Stimulated activated CD4-positive, alpha-beta T cell treated with anti-CD3 and anti-CD28 coated beads, Interleukin-4, amount 100 ng/mL, for 4 hours (primary cell): ENCODE measurements around the gene FOSL1.

Source experiments
- DNase-seq, 2 experiments: peaks; one replicate each; pipeline ENCODE4 v3.0.0-alpha.2; 2020

Gene FOSL1

DNA sequence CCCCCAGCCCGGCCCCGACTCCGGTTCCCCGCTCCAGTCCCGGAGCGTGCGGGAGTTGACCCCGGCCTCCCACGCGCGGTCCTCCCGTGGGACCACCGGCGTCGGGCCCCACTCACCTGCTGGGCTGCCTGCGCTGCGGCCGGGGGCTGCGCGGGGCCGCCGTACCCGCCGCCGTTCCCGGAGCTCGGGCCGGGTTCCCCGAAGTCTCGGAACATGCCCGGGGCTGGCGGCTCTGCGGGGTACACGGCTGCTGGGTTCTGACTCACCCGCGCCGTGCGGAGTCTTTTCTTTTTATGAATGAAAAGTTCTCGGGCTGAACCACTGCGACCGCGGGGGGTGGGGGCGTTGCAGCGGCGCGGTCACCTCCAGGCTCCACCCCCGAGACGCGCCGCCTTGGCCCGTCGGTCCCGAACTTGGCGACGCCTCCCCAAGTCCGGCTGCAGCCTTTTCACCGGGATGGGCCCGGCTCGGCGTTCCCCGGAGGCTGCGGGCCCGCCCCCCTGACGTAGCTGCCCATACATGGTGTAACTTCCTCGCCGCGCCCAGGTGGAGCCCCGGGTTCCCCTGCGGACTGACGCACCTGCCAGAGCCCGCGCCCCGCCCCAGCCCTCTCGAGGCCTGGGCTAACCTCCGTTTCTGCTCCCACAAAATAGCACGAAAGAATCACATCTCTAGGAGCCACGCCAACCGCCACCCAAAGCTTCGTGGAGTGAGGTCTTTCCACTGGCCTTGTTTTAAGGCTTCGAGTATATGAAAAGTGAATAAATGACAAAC is at the start of gene FOSL1:
FOSL1 (minus strand) TSS at position 264 of the 774 bp plus-strand sequence; CDS start at position 215, 49 bp downstream.
- DNase-seq = peak; percentile 94 to 97

- DNase-seq = no peak
These were observed 47.5 kb upstream of the FOSL1 start for GRCh38 chr11:65947603-65948125.

GRCh38 chr11:65947133-65947532 is 46.9 kb upstream of the FOSL1 start:
- no peak for DNase-seq

DNA sequence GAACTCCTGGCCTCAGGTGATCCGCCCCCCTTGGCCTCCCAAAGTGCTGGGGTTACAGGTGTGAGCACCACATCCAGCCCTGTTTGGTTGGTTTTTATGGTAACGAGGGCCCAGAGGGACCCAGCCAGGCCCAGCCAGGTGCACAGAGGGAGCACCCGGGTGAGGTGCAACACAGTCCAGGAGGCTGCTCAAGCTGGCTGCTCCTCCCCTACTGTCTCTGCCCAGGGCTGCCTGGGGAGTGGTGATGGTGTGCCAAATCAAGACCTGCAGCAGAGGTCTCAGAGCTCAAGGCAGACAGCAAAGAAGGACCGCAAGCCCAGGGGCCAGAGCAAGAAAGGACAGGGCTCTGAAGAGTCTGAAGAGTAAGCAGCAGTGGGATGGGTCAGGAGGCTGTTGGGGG is 46.5 kb upstream of the FOSL1 start:
- no peak for DNase-seq

GRCh38 chr11:65945941-65946558 is 45.9 kb upstream of the FOSL1 start:
- DNase-seq = no peak

DNA sequence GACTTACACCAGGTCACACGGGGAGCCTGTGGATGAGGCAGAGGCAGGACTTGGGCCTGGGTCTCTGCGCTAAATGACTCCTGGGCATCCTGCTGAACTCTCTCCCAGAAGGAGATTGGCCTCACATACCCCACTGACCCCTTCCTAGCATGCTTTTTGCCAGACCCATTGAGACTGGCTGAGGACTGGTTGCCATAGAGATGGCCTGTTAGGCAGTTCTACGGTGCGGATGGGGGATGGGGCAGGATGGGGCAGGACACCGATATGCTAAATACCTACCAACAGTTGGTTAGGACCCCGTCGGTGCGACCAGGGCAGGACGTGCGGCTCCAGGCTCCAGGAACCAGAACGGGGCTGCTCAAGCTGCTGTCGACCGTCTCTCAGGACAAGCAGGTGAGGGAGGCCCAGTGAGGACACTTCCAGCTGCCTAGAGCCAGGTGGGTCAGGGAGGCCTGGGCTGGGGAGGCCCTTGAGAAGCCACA is 45.3 kb upstream of the FOSL1 start, which contains the start of gene TSGA10IP:
TSGA10IP (plus strand) TSS at position 51 of the 482 bp plus-strand sequence; CDS start at position 247, 196 bp downstream.
- no peak for DNase-seq

GRCh38 chr11:65944767-65945166 is 44.6 kb upstream of the FOSL1 start:
- no peak for DNase-seq

- no peak for DNase-seq
These were observed 44.0 kb upstream of the FOSL1 start for GRCh38 chr11:65944191-65944590.

GRCh38 chr11:65942531-65942930 is 42.3 kb upstream of the FOSL1 start:
- no peak for DNase-seq

- no peak for DNase-seq
These were observed 41.6 kb upstream of the FOSL1 start for GRCh38 chr11:65941720-65942310.

DNA sequence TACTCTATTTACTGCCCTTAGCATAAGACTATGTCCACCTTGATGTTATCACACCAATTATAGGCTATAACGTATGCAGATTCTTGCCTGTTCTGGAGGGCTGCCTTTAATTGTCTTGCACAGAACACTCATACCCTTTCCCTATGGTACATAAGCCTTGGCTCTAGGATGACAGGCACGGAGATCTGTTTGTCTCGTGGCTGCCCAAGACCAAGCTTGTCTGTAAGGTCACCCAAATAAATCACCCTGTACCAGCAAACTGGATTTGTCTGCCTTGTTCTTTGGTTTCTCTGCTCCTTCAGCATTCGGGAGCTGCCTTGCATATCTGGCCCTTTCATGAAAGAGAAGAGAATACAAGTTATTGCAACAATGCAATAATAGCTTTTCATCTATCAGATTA is 37.6 kb upstream of the FOSL1 start:
- DNase-seq = no peak

- DNase-seq = no peak
These were observed 33.8 kb upstream of the FOSL1 start for GRCh38 chr11:65934014-65934413.

- no peak for DNase-seq
These were observed 32.4 kb upstream of the FOSL1 start for GRCh38 chr11:65932558-65932919.

DNA sequence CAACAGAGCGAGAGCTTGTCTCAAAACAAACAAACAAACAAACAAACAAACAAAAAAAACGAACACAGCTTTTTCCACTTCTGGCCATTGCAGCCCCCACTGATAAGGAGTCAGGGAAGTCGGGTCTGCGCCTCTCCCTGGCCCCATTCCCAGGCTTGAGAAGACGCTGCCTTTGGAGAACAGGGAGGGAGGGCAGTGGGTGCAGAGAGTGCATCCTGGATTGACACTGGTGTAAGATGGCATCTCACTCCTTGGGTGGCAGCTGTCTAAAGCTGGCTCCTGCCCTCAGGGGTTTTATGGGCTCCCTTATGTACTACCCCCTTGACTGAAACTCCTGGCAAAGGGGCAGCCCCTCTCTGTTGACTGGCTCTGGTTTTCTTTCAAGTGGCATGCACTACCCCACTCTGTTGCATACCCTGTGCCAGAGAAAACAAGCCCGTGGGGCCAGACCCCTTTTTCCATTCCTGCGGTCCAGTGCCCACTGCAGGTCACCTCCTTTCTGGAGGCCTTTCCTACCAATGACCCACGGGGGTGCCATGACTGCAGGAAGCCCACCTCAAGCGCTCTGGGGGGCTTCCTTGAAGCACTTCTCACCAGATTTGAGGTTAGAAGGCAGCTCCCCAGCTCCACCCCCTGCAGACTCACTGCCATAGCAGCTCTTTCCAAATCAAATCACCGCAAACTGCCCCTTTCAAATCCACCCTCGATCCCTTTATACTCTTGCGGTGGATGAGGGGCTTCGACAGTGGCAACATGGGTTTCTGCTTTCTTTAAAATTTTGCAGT is 31.8 kb upstream of the FOSL1 start:
- DNase-seq = no peak

DNA sequence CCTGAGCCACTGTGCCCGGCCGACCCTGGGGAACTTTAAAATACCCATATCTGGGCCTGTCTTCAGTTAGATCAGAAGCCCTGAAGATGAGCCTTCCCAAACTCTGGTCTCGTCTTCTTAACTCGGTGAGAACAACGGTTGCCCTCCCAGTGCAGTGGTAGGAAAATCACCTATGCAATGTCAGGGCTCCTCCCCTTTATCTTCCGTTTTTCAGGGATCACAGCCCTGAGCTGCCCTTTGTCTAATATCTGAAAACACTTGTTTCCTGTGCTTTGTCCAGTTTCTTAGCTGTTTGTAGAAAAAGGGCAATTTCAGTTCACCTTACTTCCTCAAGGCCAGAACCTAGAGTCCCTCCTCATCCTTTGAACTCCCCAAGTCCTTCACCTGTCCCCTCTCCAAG is 28.5 kb upstream of the FOSL1 start:
- DNase-seq = no peak

DNA sequence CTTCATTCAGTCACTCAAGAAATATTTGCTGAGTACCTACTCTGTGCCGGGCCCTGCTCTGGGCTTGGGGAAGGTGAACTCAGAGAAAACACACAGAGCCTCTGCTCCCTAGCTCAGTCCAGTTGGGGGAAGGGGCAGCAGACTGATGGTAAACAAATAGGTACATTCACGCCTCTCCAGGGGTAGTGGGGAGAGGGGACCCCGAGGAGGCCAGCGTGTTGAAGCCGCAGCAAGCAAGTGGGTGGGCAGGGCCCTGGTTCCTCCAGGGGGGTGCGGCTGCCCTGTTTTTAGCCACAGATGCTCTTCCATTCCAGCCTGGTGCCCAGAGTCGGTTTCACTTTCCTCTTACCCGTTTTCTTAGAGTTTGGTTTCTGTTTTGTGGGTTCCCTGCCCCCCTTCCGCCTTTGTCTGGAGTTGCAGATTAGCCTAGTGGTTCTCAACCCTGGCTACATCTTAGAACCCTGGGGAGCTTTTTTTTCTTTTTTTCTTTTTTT is 27.8 kb upstream of the FOSL1 start:
- DNase-seq = peak; percentile 53 to 78

- DNase-seq = no peak
These were observed 25.2 kb upstream of the FOSL1 start for GRCh38 chr11:65925397-65925796.

DNA sequence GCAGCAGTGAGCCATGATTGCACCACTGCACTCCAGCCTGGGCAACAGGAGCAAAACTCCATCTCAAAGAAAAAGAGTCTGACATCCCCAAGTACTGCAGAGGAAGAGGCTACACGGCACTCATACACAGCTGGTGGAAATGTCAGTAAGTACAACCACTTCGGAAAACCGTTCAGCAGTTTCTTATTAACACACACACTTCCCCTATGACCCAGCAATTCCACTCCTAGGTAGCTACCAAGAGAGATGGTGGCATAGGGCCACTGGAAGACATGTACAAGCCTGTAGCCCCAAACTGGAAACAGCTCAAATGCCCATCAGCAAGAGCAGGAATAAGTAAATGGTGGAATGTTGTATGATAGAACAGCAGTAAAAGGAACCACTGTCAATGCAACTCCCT is 22.4 kb upstream of the FOSL1 start:
- DNase-seq = no peak

DNA sequence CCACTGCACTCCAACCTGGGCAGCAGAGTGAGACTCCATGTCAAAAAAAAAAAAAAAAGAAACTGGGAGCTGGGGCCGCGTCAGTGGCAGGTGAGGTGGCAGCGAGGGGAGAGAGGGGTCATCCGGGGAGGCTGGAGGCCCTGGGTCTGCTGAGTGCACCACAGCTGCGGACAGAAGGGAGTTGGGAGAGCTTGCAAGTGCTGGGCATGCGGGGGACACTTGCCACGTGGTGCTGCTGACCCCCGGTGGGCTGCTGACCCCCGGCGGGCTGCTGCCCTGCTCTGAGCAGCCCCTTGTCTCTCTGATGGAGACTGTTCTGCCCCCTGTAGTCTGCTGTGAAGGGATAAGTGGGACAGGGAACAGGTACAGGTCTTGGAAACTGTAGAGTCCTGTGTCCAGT is 21.7 kb upstream of the FOSL1 start:
- DNase-seq = no peak

- no peak for DNase-seq
These were observed 20.9 kb upstream of the FOSL1 start for GRCh38 chr11:65921033-65921555.

GRCh38 chr11:65920372-65920802 is 20.2 kb upstream of the FOSL1 start:
- no peak for DNase-seq
